Keratinocyte (primary cell): ENCODE measurements around the gene GYPB.
"Not testable (repeated sequence)": the region's sequence is repeated elsewhere in the genome, so short reads cannot be mapped to it uniquely, and the experiment has no call there.

Source experiments
- CTCF ChIP-seq, 3 experiments: IDR thresholded peaks in 1 of 3; conservative IDR thresholded peaks in 1 of 3; optimal IDR thresholded peaks in 1 of 3; 2 replicates in 2 of 3; 3 replicates in 1 of 3; pipeline versions ENCODE3 to v1.5.1; 2011; ENCODE audit warnings: low read length in 3 of 3, mild to moderate bottlenecking in 3 of 3, moderate library complexity in 2 of 3, control low read depth in 1 of 3, inconsistent platforms in 1 of 3; ENCODE audit not compliant: insufficient read depth in 2 of 3; ENCODE audit errors: extremely low read depth in 1 of 3
- EZH2 ChIP-seq: IDR thresholded peaks from one replicate; pipeline ENCODE4 v1.6.1; 2012; ENCODE audit warnings: inconsistent platforms, mild to moderate bottlenecking, low read length, moderate library complexity

GRCh38 chr4:144055336-144055735 is 36.2 kb upstream of the GYPB start:
- not testable (repeated sequence) for TF ChIP-seq CTCF (optimal IDR thresholded peaks at IDR 0.05 in 1 of 3, IDR thresholded peaks at IDR 0.05 in 1 of 3, conservative IDR thresholded peaks at IDR 0.05 in 1 of 3; ENCODE audit: extremely low read depth in 1 of 3, insufficient read depth in 2 of 3, low read length in 3 of 3); EZH2
